MM.1S (cell line): ENCODE measurements around the gene PDAP1.

Experiments used
- DNase-seq: peaks from one replicate; pipeline ENCODE4 v3.0.0-alpha.2; 2015
- H2AFZ ChIP-seq: fragments of 300-600 bp; sonication (generic); 2 replicates; pipeline ENCODE4 v1.6.0; 2016; ENCODE audit warnings: antibody characterized with exemption, low read length
- H3F3A ChIP-seq: fragments of 300-600 bp; sonication (generic); 2 replicates; pipeline ENCODE4 v1.6.1; 2016; ENCODE audit warnings: mild to moderate bottlenecking, antibody characterized with exemption, low read length, moderate library complexity, mixed read lengths; ENCODE audit not compliant: insufficient read depth
- H3K27ac ChIP-seq: fragments of 300-600 bp; sonication (generic); 2 replicates; pipeline ENCODE4 v1.5.1; 2016; ENCODE audit warnings: mild to moderate bottlenecking, low read length
- H3K27me3 ChIP-seq: fragments of 300-600 bp; sonication (generic); replicated peaks from 2 replicates; pipeline ENCODE4 v1.6.0; 2016; ENCODE audit warnings: low read length; ENCODE audit not compliant: insufficient read depth
- H3K36me3 ChIP-seq: fragments of 300-600 bp; sonication (generic); replicated peaks from 2 replicates; pipeline ENCODE4 v1.6.1; 2016; ENCODE audit warnings: mild to moderate bottlenecking, low read length, mixed read lengths; ENCODE audit not compliant: insufficient read depth
- H3K4me1 ChIP-seq: fragments of 300-600 bp; sonication (generic); 2 replicates; pipeline ENCODE4 v1.6.1; 2016; ENCODE audit warnings: low read length, mixed read lengths
- H3K4me2 ChIP-seq: fragments of 300-600 bp; sonication (generic); 2 replicates; pipeline ENCODE4 v1.6.0; 2016; ENCODE audit warnings: low read depth, low read length
- H3K4me3 ChIP-seq: fragments of 300-600 bp; sonication (generic); 2 replicates; pipeline ENCODE4 v1.5.1; 2016; ENCODE audit warnings: low read length, mixed read lengths
- H3K79me2 ChIP-seq: fragments of 300-600 bp; sonication (generic); 2 replicates; pipeline ENCODE4 v1.6.1; 2016; ENCODE audit warnings: mixed run types, low read length, mixed read lengths
- H3K9ac ChIP-seq: fragments of 300-600 bp; sonication (generic); 2 replicates; pipeline ENCODE4 v1.6.1; 2016; ENCODE audit warnings: low read length, mixed read lengths
- H3K9me2 ChIP-seq: fragments of 300-600 bp; sonication (generic); replicated peaks from 2 replicates; pipeline ENCODE4 v1.6.1; 2016; ENCODE audit warnings: mild to moderate bottlenecking, low read length, mixed read lengths; ENCODE audit not compliant: insufficient read depth
- H3K9me3 ChIP-seq: fragments of 300-600 bp; sonication (generic); replicated peaks from 2 replicates; pipeline ENCODE4 v1.6.1; 2016; ENCODE audit warnings: mild to moderate bottlenecking, low read length, mixed read lengths; ENCODE audit not compliant: insufficient read depth
- H4K20me1 ChIP-seq: fragments of 300-600 bp; sonication (generic); 2 replicates; pipeline ENCODE4 v1.6.1; 2016; ENCODE audit warnings: mild to moderate bottlenecking, low read length, moderate library complexity, mixed read lengths; ENCODE audit not compliant: insufficient read depth
- CTCF ChIP-seq: fragments of 300-600 bp; sonication (generic); IDR thresholded peaks from 2 replicates; pipeline ENCODE4 v1.5.1; 2016; ENCODE audit warnings: antibody characterized with exemption, low read length, mixed read lengths
- EZH2 ChIP-seq: fragments of 300-600 bp; sonication (generic); optimal IDR thresholded peaks from 2 replicates; pipeline ENCODE3; 2017; ENCODE audit warnings: low read depth, mild to moderate bottlenecking, antibody characterized with exemption, low read length, mixed read lengths
- EZH2phosphoT487 ChIP-seq: fragments of 300-600 bp; sonication (generic); IDR thresholded peaks from 2 replicates; pipeline ENCODE4 v1.6.1; 2018; ENCODE audit warnings: antibody characterized with exemption, low read length

Gene PDAP1

DNA sequence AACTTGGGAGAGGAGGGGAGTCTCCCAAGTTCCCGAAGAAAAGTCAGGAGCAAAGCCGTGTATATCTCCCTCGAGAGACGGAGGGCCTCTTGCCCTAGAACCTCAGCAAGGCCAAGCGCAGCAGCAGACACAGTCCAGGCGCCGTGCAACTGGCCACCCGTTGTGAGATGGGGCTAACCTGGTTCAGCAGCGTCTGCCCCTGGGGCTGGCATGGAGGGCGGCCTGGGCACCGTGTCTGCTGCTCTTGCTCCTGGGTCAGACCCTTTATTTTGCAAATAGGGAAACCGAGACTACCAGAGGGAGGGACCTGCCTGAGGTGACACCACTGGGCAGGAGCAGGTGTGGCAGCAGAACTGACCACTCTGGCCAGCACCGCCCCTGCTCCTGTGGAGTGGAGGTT, 44.1 kb upstream of the PDAP1 start:
- no peaks in the 10 kb centered on the region for H4K20me1 ChIP-seq
- peaks cover 72% of the 10 kb centered on the region for H3K79me2 ChIP-seq
- H3K27ac ChIP-seq, result no peak overlapping the region
- no peaks in the 10 kb centered on the region for H3K9me2 ChIP-seq
- peaks cover 4% of the 10 kb centered on the region for H3K36me3 ChIP-seq
- H3K4me1 ChIP-seq, result no peaks in the 10 kb centered on the region
- H3K9ac ChIP-seq, result no peak overlapping the region
- no peak overlapping the region for H3K4me2 ChIP-seq
- no peaks in the 10 kb centered on the region for H3F3A ChIP-seq
- no peak for DNase-seq
- no peak overlapping the region for H2AFZ ChIP-seq
- no peaks in the 10 kb centered on the region for H3K9me3 ChIP-seq
- TF ChIP-seq CTCF, result no peak
- H3K27me3 ChIP-seq, result no peaks in the 10 kb centered on the region
- no peak overlapping the region for H3K4me3 ChIP-seq

DNA sequence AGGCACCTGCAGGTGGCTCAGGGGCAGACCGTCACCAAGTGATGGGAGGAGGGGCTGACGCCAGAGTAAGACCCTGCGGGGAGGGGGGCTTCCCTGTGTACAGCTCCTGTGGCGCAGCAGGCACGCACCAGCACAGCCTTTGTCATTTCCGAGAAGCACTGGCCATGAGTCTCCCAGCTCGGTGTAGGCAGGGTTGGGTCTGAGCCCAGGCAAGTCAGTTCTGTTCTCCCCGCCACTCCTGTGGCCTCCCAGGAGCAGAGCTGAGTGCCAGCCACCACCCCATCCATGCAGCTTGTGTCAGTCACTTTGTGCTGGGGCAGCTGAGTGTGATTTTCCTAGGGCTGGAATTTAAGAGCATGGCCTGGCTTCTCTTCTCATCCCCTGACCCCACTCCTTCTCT, 43.5 kb upstream of the PDAP1 start:
- no peak for DNase-seq
- TF ChIP-seq EZH2phosphoT487, result no peak
- no peak for TF ChIP-seq EZH2
- TF ChIP-seq CTCF, result no peak
- Histone ChIP-seq H3K79me2 (peaks cover 66% of the 10 kb centered on the region), H4K20me1 (no peaks in the 10 kb centered on the region), H2AFZ (no peak overlapping the region), H3K9ac (no peak overlapping the region), H3K9me3 (no peaks in the 10 kb centered on the region), H3K27me3 (no peaks in the 10 kb centered on the region), H3K4me1 (no peaks in the 10 kb centered on the region), H3K9me2 (no peaks in the 10 kb centered on the region), H3K4me2 (no peak overlapping the region), H3K27ac (no peak overlapping the region), H3K4me3 (no peak overlapping the region), H3K36me3 (peaks cover 4% of the 10 kb centered on the region), H3F3A (no peaks in the 10 kb centered on the region)

DNA sequence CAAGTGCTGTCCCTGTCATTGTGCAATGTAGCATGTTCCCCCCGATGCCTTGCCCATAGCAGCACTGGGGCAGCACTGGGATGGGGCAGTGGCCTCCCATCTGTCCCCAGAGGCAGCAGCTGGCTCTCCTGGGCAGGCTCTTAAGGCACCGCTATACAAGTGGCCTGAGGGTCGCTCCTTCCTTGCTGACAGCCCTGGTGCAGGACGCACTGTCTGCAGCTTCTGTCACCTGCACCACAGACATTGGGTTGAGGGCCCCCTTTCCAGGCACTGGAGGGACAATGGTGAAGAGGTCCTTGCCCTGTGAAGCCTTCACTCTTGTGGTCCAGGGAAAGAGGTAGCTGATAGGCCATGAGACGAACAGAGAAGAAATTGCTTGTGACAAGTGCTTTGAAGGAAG, 40.9 kb upstream of the PDAP1 start:
- H3K79me2 ChIP-seq, result peaks cover 50% of the 10 kb centered on the region
- TF ChIP-seq EZH2phosphoT487 (no peak), EZH2 (no peak), CTCF (no peak)
- H3K4me3 ChIP-seq, result no peak overlapping the region
- H3K27me3 ChIP-seq, result no peaks in the 10 kb centered on the region
- no peak overlapping the region for H3K27ac ChIP-seq
- H3K9me2 ChIP-seq, result no peaks in the 10 kb centered on the region
- no peaks in the 10 kb centered on the region for H3K4me1 ChIP-seq
- H3K9ac ChIP-seq, result no peak overlapping the region
- no peaks in the 10 kb centered on the region for H3F3A ChIP-seq
- DNase-seq, result no peak
- no peaks in the 10 kb centered on the region for H3K9me3 ChIP-seq
- no peaks in the 10 kb centered on the region for H4K20me1 ChIP-seq
- no peak overlapping the region for H3K4me2 ChIP-seq
- H3K36me3 ChIP-seq, result peaks cover 8% of the 10 kb centered on the region
- H2AFZ ChIP-seq, result no peak overlapping the region

DNA sequence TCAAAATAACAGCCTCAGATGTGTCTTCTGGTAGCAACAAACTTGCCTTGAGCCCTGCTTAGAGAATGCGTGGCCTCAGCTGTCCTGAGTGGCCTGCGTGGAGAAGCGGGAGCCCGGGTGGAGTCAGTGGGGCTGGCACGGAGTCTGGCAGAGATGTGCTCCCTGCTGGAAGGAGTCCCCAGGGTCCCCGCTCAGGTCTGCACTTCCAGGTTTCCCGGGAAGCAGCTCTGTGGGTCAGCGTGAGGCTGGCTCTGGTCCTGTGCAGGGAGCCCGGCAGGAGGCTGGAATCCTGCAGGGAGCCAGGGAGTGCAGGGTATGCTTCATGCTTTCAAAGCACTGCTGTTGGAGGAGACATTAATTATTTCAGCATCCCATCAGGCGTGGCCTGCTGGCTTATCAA, 40.5 kb upstream of the PDAP1 start:
- Histone ChIP-seq H3K9ac (no peak overlapping the region), H3K4me3 (no peak overlapping the region), H3K4me2 (no peak overlapping the region), H3K27ac (no peak overlapping the region), H3K9me3 (no peaks in the 10 kb centered on the region), H3K79me2 (peaks cover 46% of the 10 kb centered on the region), H2AFZ (no peak overlapping the region), H4K20me1 (no peaks in the 10 kb centered on the region), H3F3A (no peaks in the 10 kb centered on the region), H3K36me3 (peaks cover 8% of the 10 kb centered on the region), H3K9me2 (no peaks in the 10 kb centered on the region), H3K4me1 (no peaks in the 10 kb centered on the region), H3K27me3 (no peaks in the 10 kb centered on the region)
- no peak for DNase-seq
- TF ChIP-seq EZH2, result no peak
